Measurements from ENCODE around the gene KAZN.
A peak's percentile ranks its signal among the peaks of the same experiment; 100 is the strongest.

KAZN gene

DNA sequence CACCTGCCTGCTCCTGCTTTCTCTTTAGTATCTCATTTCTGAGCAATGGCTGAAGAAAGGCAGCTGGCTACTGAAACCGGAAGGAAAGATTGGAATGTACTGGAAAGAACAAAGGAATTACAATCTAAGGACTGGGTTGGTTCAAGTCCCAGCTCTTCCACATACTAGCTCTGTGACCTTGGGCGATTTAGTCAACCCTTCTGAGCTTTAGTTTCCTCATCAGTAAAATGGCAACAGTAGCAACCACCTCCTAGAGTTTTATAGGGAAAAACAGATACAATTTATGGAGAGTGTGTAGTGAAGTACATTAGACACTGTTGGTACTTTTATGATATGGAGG is 158.8 kb downstream of the KAZN start:
- no peak overlapping the region for H2AFZ ChIP-seq (ENCODE audit: insufficient read depth, low read length, poor library complexity)
- H2AK5ac ChIP-seq (ENCODE audit: low read length), result no peak overlapping the region
- H3K9ac ChIP-seq (ENCODE audit: low read length), result no peak overlapping the region
- no peak overlapping the region for H3K14ac ChIP-seq (ENCODE audit: low read length)
- H3K18ac ChIP-seq (ENCODE audit: low read length), result no peak overlapping the region
- H3K4ac ChIP-seq (ENCODE audit: low read depth, low read length), result no peak overlapping the region
- H4K91ac ChIP-seq (ENCODE audit: low read depth, low read length), result peak overlapping the region; percentile 48
- H3K27ac ChIP-seq (ENCODE audit: low read depth, low read length), result no peak overlapping the region
- no peaks in the 10 kb centered on the region for H3K36me3 ChIP-seq (ENCODE audit: control insufficient read depth in 1 of 2, insufficient read depth in 2 of 2, low read length in 2 of 2)
- H2BK5ac ChIP-seq (ENCODE audit: low read depth, low read length, poor library complexity), result no peak overlapping the region
- H3K4me3 ChIP-seq (ENCODE audit: low read depth, low read length), result no peak overlapping the region
- no peak overlapping the region for H4K8ac ChIP-seq (ENCODE audit: low read depth, low read length)
- no peak overlapping the region for H4K12ac ChIP-seq (ENCODE audit: low read depth, low read length)
- H3K27me3 ChIP-seq (ENCODE audit: insufficient read depth, low read length), result no peaks in the 10 kb centered on the region
- H2BK12ac ChIP-seq (ENCODE audit: low read length), result no peak overlapping the region
- peaks cover 8 to 12% of the 10 kb centered on the region in 2 experiments for H3K4me1 ChIP-seq (ENCODE audit: control insufficient read depth in 1 of 2, insufficient read depth in 2 of 2, low read length in 2 of 2)
- H3K79me1 ChIP-seq (ENCODE audit: low read length), result peaks cover 4% of the 10 kb centered on the region
- no peaks in the 10 kb centered on the region for H3K79me2 ChIP-seq (ENCODE audit: control insufficient read depth, insufficient read depth, low read length, poor library complexity)
- peaks cover 1% of the 10 kb centered on the region for H3K9me3 ChIP-seq (ENCODE audit: insufficient read depth, low read depth, low read length)
- H2BK120ac ChIP-seq (ENCODE audit: insufficient read depth, low read length, poor library complexity), result no peak overlapping the region
- no peak overlapping the region for H3K4me2 ChIP-seq (ENCODE audit: low read length)
- no peak overlapping the region for H3K23ac ChIP-seq (ENCODE audit: low read length)
- DNase-seq, result peak; percentile 47 to 79
- no CpG with 5 or more reads among the region's 2 CpGs for WGBS (ENCODE audit: extremely low coverage, insufficient coverage, insufficient read length)

GRCh38 chr1:14759042-14759818 is 160.7 kb downstream of the KAZN start:
- Histone ChIP-seq H3K79me2 (ENCODE audit: control insufficient read depth, insufficient read depth, low read length, poor library complexity) (no peaks in the 10 kb centered on the region), H3K23ac (ENCODE audit: low read length) (no peak overlapping the region), H2AK5ac (ENCODE audit: low read length) (no peak overlapping the region), H3K9me3 (ENCODE audit: insufficient read depth, low read depth, low read length) (peaks cover 1% of the 10 kb centered on the region), H3K14ac (ENCODE audit: low read length) (no peak overlapping the region), H3K79me1 (ENCODE audit: low read length) (peaks cover 4% of the 10 kb centered on the region), H3K36me3 (ENCODE audit: control insufficient read depth in 1 of 2, insufficient read depth in 2 of 2, low read length in 2 of 2) (no peaks in the 10 kb centered on the region), H3K27ac (ENCODE audit: low read depth, low read length) (no peak overlapping the region), H3K27me3 (ENCODE audit: insufficient read depth, low read length) (no peaks in the 10 kb centered on the region), H4K91ac (ENCODE audit: low read depth, low read length) (no peak overlapping the region), H3K4me1 (ENCODE audit: control insufficient read depth in 1 of 2, insufficient read depth in 2 of 2, low read length in 2 of 2) (peaks cover 8 to 12% of the 10 kb centered on the region in 2 experiments), H3K9ac (ENCODE audit: low read length) (no peak overlapping the region), H2BK12ac (ENCODE audit: low read length) (no peak overlapping the region), H3K4me3 (ENCODE audit: low read depth, low read length) (no peak overlapping the region), H3K18ac (ENCODE audit: low read length) (no peak overlapping the region), H2BK120ac (ENCODE audit: insufficient read depth, low read length, poor library complexity) (no peak overlapping the region), H4K8ac (ENCODE audit: low read depth, low read length) (no peak overlapping the region), H2BK5ac (ENCODE audit: low read depth, low read length, poor library complexity) (no peak overlapping the region), H4K12ac (ENCODE audit: low read depth, low read length) (no peak overlapping the region), H3K4me2 (ENCODE audit: low read length) (no peak overlapping the region), H3K4ac (ENCODE audit: low read depth, low read length) (no peak overlapping the region), H2AFZ (ENCODE audit: insufficient read depth, low read length, poor library complexity) (no peak overlapping the region)
- DNase-seq, result no peak
- no CpG with 5 or more reads among the region's 15 CpGs for WGBS (ENCODE audit: extremely low coverage, insufficient coverage, insufficient read length)

DNA sequence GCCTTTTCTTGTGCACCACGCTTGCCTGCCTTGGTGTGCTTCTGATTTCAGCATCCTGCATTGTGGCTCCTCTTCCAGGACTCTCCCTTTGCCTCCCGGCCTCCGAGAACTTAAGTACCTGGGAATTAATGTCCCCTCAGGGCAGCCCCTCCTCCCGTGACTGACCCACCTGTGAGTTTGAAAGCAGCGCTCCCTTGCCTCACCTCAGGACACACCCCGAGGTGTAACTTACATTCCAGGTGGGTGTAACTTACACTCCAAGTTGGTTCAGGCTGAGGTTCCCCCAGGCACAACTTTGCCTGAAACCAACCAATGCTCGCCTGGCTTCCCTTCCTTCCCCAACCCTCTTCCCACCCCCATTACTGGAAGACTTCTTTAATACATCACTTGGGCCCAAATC is 161.4 kb downstream of the KAZN start:
- Histone ChIP-seq H2BK5ac (ENCODE audit: low read depth, low read length, poor library complexity) (no peak overlapping the region), H3K14ac (ENCODE audit: low read length) (no peak overlapping the region), H3K4me3 (ENCODE audit: low read depth, low read length) (no peak overlapping the region), H2AFZ (ENCODE audit: insufficient read depth, low read length, poor library complexity) (no peak overlapping the region), H3K4me1 (ENCODE audit: control insufficient read depth in 1 of 2, insufficient read depth in 2 of 2, low read length in 2 of 2) (peaks cover 8 to 12% of the 10 kb centered on the region in 2 experiments), H3K9me3 (ENCODE audit: insufficient read depth, low read depth, low read length) (peaks cover 1% of the 10 kb centered on the region), H2BK12ac (ENCODE audit: low read length) (peak overlapping the region; percentile 12), H4K12ac (ENCODE audit: low read depth, low read length) (no peak overlapping the region), H3K27ac (ENCODE audit: low read depth, low read length) (no peak overlapping the region), H3K79me2 (ENCODE audit: control insufficient read depth, insufficient read depth, low read length, poor library complexity) (no peaks in the 10 kb centered on the region), H2AK5ac (ENCODE audit: low read length) (no peak overlapping the region), H3K4ac (ENCODE audit: low read depth, low read length) (no peak overlapping the region), H3K4me2 (ENCODE audit: low read length) (no peak overlapping the region), H3K27me3 (ENCODE audit: insufficient read depth, low read length) (no peaks in the 10 kb centered on the region), H3K23ac (ENCODE audit: low read length) (no peak overlapping the region), H3K79me1 (ENCODE audit: low read length) (peaks cover 4% of the 10 kb centered on the region), H3K9ac (ENCODE audit: low read length) (no peak overlapping the region), H2BK120ac (ENCODE audit: insufficient read depth, low read length, poor library complexity) (no peak overlapping the region), H3K18ac (ENCODE audit: low read length) (no peak overlapping the region), H3K36me3 (ENCODE audit: control insufficient read depth in 1 of 2, insufficient read depth in 2 of 2, low read length in 2 of 2) (no peaks in the 10 kb centered on the region), H4K8ac (ENCODE audit: low read depth, low read length) (no peak overlapping the region), H4K91ac (ENCODE audit: low read depth, low read length) (no peak overlapping the region)
- DNase-seq, result peak; percentile 18 to 22
- WGBS (ENCODE audit: extremely low coverage, insufficient coverage, insufficient read length), result no CpG with 5 or more reads among the region's 7 CpGs

DNA sequence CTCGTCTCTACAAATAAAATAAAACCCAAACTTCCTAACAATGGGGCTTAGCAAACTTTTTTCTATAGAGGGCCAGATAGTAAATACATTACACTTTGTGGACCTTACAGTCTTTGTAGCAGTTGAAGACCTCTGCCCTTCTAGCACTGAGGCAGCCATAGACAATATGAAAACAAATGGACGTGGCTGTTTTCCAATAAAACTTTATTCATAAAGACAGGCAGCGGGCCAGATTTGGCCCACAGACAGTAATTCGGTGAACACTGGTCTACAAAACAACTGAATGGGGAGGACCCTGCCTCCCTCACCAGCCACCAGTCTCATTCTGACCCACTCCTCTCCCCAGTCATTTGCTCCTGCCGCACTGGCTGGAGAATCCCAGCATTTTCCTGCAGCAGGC is 162.3 kb downstream of the KAZN start:
- WGBS (ENCODE audit: extremely low coverage, insufficient coverage, insufficient read length), result no CpG with 5 or more reads among the region's 5 CpGs
- Histone ChIP-seq H3K4me1 (ENCODE audit: control insufficient read depth in 1 of 2, insufficient read depth in 2 of 2, low read length in 2 of 2) (peaks cover 5 to 9% of the 10 kb centered on the region in 2 experiments), H2BK12ac (ENCODE audit: low read length) (no peak overlapping the region), H2AK5ac (ENCODE audit: low read length) (no peak overlapping the region), H3K36me3 (ENCODE audit: control insufficient read depth in 1 of 2, insufficient read depth in 2 of 2, low read length in 2 of 2) (no peaks in the 10 kb centered on the region), H3K18ac (ENCODE audit: low read length) (no peak overlapping the region), H3K4ac (ENCODE audit: low read depth, low read length) (no peak overlapping the region), H4K91ac (ENCODE audit: low read depth, low read length) (no peak overlapping the region), H3K14ac (ENCODE audit: low read length) (no peak overlapping the region), H3K79me2 (ENCODE audit: control insufficient read depth, insufficient read depth, low read length, poor library complexity) (no peaks in the 10 kb centered on the region), H4K12ac (ENCODE audit: low read depth, low read length) (no peak overlapping the region), H4K8ac (ENCODE audit: low read depth, low read length) (no peak overlapping the region), H3K4me2 (ENCODE audit: low read length) (no peak overlapping the region), H3K79me1 (ENCODE audit: low read length) (peaks cover 2% of the 10 kb centered on the region), H3K4me3 (ENCODE audit: low read depth, low read length) (no peak overlapping the region), H2AFZ (ENCODE audit: insufficient read depth, low read length, poor library complexity) (no peak overlapping the region), H3K9me3 (ENCODE audit: insufficient read depth, low read depth, low read length) (peaks cover 1% of the 10 kb centered on the region), H3K9ac (ENCODE audit: low read length) (no peak overlapping the region), H3K27ac (ENCODE audit: low read depth, low read length) (no peak overlapping the region), H2BK5ac (ENCODE audit: low read depth, low read length, poor library complexity) (no peak overlapping the region), H2BK120ac (ENCODE audit: insufficient read depth, low read length, poor library complexity) (no peak overlapping the region), H3K23ac (ENCODE audit: low read length) (no peak overlapping the region), H3K27me3 (ENCODE audit: insufficient read depth, low read length) (no peaks in the 10 kb centered on the region)
- DNase-seq, result no peak
